Cardiac muscle cell (in vitro differentiated cells and primary cell): ENCODE data around the gene COL26A1. TPM values are rescaled to one million over a fixed set of nuclear protein-coding genes. Genes with fewer than 3 reads are reported as not detected.
A peak's percentile ranks its signal among the peaks of the same experiment; 100 is the strongest.

ENCODE experiments used
- DNase-seq, 2 donors: peaks; one replicate each; pipeline versions ENCODE4 v3.0.0 to v3.0.0-alpha.2; 2010 to 2017; ENCODE audit warnings: low read depth in 1 of 2, low spot score in 1 of 2
- H3K27ac ChIP-seq: fragments of 200-600 bp; sonication (generic); 2 replicates; pipeline ENCODE4 v1.5.1; 2016
- H3K27me3 ChIP-seq: fragments of 200-600 bp; sonication (generic); 2 replicates; pipeline ENCODE4 v1.6.0; 2016; ENCODE audit warnings: control low read depth
- H3K36me3 ChIP-seq: fragments of 200-600 bp; sonication (generic); 2 replicates; pipeline ENCODE4 v1.5.1; 2016; ENCODE audit warnings: control low read depth
- H3K4me1 ChIP-seq: fragments of 200-600 bp; sonication (generic); 2 replicates; pipeline ENCODE4 v1.8.1; 2017; ENCODE audit warnings: low read depth, mild to moderate bottlenecking, mixed run types
- H3K4me3 ChIP-seq: fragments of 200-600 bp; sonication (generic); 2 replicates; pipeline ENCODE4 v1.5.1; 2016; ENCODE audit warnings: mild to moderate bottlenecking
- H3K9me3 ChIP-seq: fragments of 200-600 bp; sonication (generic); 2 replicates; pipeline ENCODE4 v1.5.1; 2017; ENCODE audit warnings: low read depth, mild to moderate bottlenecking, control low read depth
- CTCF ChIP-seq: IDR thresholded peaks from 2 replicates; pipeline ENCODE4 v1.5.1; 2012; ENCODE audit warnings: low read depth, mild to moderate bottlenecking, low read length
- polyA plus RNA-seq: library from polyadenylated mRNA; unstranded; fragments of >200 nt; fragmentation: Nextera tagmentation; extraction: Ambion mirVana; gene quantifications from 2 replicates; pipeline ENCODE4 v1.2.1, GENCODE V29; 2016
- total RNA-seq: library from RNA; depleted of rRNA; stranded (reverse); fragments of >200 nt; gene quantifications from 2 replicates; pipeline ENCODE4 v1.2.3, GENCODE V29; 2016

The COL26A1 gene
- total and polyA plus RNA-seq, 2 experiments from 2014 or later: 12.5 to 44.8 TPM

DNA sequence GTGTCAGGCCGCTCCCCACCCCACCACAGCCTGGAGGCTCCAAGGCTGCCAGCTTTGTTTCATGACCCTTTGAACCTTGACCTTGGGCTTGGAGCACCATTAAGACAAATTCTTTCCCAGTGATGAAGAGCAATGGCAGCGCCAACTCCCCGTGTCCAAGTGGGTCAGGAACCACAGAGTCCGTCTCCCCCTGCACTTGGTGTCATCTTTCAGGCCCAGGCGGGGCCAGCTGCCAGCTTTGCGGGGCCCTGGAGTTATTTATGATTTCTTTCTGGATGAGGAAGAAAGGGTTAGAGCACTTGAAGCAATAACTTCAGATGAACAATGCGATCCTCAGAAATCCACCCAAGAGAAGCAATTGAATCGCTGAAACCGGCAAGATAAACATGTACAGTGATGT is 155.7 kb downstream of the COL26A1 start:
- no peak overlapping the region for H3K27ac ChIP-seq

GRCh38 chr7:101519324-101520023 is 156.8 kb downstream of the COL26A1 start:
- Histone ChIP-seq H3K36me3 (no peaks in the 10 kb centered on the region), H3K9me3 (no peaks in the 10 kb centered on the region), H3K27me3 (no peaks in the 10 kb centered on the region), H3K4me1 (no peaks in the 10 kb centered on the region), H3K27ac (no peak overlapping the region), H3K4me3 (no peak overlapping the region)
- no peak for TF ChIP-seq CTCF
- peak in 1 of 2 donors; percentile 54 for DNase-seq

More for the DNA sequence above, 155.7 kb downstream of the COL26A1 start:
- DNase-seq: peak in 1 of 2 donors; percentile 20
- Histone ChIP-seq H3K27me3 (no peaks in the 10 kb centered on the region), H3K4me1 (no peaks in the 10 kb centered on the region), H3K4me3 (no peak overlapping the region), H3K36me3 (no peaks in the 10 kb centered on the region), H3K9me3 (no peaks in the 10 kb centered on the region)
- TF ChIP-seq CTCF: no peak

DNA sequence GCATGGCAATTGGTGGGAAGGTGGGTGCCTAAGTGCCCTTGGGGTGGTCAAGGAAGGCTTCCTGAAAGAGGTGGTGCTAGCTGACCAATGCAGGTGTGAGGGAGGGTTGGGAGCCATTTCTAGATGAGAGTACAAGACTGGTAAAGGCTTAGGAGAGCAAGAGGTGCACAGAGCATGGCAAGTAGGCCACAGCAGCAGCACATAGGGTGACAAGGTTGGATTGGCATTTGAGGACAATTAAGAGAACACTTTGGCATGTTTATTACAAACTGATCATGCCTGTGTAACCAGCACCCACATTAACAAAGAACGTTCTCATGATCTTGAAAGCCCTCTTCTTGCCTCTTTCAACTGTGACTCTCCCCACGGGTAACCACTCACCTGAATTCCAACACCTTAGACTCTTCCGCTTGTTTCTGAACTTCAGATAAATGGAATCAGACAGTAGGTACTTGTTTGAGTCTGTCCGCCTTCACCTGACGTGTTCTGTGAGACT is 158.8 kb downstream of the COL26A1 start:
- no peaks in the 10 kb centered on the region for H3K9me3 ChIP-seq
- no peaks in the 10 kb centered on the region for H3K4me1 ChIP-seq
- H3K27me3 ChIP-seq: no peaks in the 10 kb centered on the region
- no peak overlapping the region for H3K4me3 ChIP-seq
- H3K27ac ChIP-seq: no peak overlapping the region
- no peak for TF ChIP-seq CTCF
- no peak for DNase-seq
- no peaks in the 10 kb centered on the region for H3K36me3 ChIP-seq

GRCh38 chr7:101522021-101522420 is 159.3 kb downstream of the COL26A1 start:
- TF ChIP-seq CTCF: no peak
- Histone ChIP-seq H3K9me3 (no peaks in the 10 kb centered on the region), H3K36me3 (no peaks in the 10 kb centered on the region), H3K4me3 (no peak overlapping the region), H3K4me1 (no peaks in the 10 kb centered on the region), H3K27me3 (no peaks in the 10 kb centered on the region), H3K27ac (no peak overlapping the region)
- no peak for DNase-seq

DNA sequence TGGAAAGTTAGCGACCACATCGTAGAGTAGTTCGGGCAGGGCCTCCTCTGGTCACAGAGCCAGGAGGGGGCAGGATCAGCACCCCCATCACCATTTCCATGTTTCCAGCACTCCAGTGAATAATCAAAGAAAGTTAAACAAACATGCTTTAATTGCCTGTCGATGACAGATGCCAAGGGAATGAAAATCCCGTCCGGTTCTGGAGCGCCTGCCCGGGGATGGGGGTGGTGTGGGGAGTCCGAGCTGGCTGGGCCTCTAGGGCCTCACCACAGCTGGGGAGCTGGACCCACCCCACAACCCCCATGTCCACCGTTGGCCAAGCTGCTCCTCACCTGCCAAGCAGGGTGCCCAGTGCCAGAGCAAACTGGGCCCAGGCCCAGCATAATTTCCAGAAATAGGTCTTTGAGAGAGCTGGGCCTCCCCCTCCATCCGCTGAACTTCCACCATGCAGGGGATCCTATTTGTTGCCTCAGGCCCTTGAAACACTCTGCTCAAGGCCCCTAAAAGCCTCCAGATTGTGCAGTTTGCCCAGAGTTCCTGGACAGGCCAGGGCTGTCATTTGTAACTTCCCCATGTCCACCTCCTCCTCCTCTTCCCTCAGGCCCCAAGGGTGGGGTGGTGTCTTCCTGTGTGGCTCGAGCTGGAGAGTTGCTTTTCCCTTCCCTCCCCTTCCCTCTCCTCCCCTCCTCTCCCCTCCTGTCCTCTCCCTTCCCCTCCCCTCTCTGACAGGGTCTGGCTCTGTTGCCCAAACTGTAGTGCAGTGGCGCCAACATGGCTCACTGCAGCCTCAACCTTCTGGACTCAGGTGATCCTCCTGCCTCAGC is 165.4 kb downstream of the COL26A1 start:
- Histone ChIP-seq H3K27ac (no peak overlapping the region), H3K4me1 (no peaks in the 10 kb centered on the region), H3K36me3 (no peaks in the 10 kb centered on the region), H3K9me3 (no peaks in the 10 kb centered on the region), H3K4me3 (no peak overlapping the region), H3K27me3 (no peaks in the 10 kb centered on the region)
- no peak for TF ChIP-seq CTCF
- DNase-seq: no peak
